GM21717 (cell line): Measurements from ENCODE around the gene RGL1.

Experiments used
- ATAC-seq: cut with Tn5 transposase; IDR thresholded peaks from one replicate; pipeline ENCODE4 v1.9.1; 2021; ENCODE audit warnings: mild to moderate bottlenecking, moderate library complexity; ENCODE audit not compliant: unreplicated experiment

RGL1 gene

GRCh38 chr1:183945428-183946319 lies 140.8 kb downstream of the RGL1 start:
- ATAC-seq, result no peak

GRCh38 chr1:183946320-183946613 lies 141.3 kb downstream of the RGL1 start:
- ATAC-seq, result no peak

- no peak for ATAC-seq
Measured at GRCh38 chr1:183947988-183948387, 143.1 kb downstream of the RGL1 start.

GRCh38 chr1:183952101-183952500 lies 147.2 kb downstream of the RGL1 start:
- ATAC-seq, result no peak

GRCh38 chr1:183953031-183953430 lies 148.1 kb downstream of the RGL1 start:
- no peak for ATAC-seq

GRCh38 chr1:183954496-183954895 lies 149.6 kb downstream of the RGL1 start:
- ATAC-seq, result no peak

GRCh38 chr1:183956559-183957188 lies 151.8 kb downstream of the RGL1 start:
- peak; percentile 100 for ATAC-seq

GRCh38 chr1:183957216-183957830 lies 152.4 kb downstream of the RGL1 start:
- ATAC-seq, result no peak

GRCh38 chr1:183958958-183959357 lies 154.0 kb downstream of the RGL1 start:
- no peak for ATAC-seq

GRCh38 chr1:183961132-183961531 lies 156.2 kb downstream of the RGL1 start:
- no peak for ATAC-seq

GRCh38 chr1:183962903-183963302 lies 158.0 kb downstream of the RGL1 start:
- ATAC-seq, result no peak

GRCh38 chr1:183965726-183966125 lies 160.8 kb downstream of the RGL1 start:
- ATAC-seq, result no peak

GRCh38 chr1:183966487-183966886 lies 161.6 kb downstream of the RGL1 start:
- ATAC-seq, result no peak

GRCh38 chr1:183967914-183968313 lies 163.0 kb downstream of the RGL1 start:
- ATAC-seq, result no peak

GRCh38 chr1:183968386-183968785 lies 163.5 kb downstream of the RGL1 start:
- no peak for ATAC-seq

- ATAC-seq, result no peak
Measured at GRCh38 chr1:183970516-183971300, 165.8 kb downstream of the RGL1 start.

GRCh38 chr1:183975651-183976050 lies 170.7 kb downstream of the RGL1 start:
- ATAC-seq, result no peak

GRCh38 chr1:183977717-183978116 lies 172.8 kb downstream of the RGL1 start:
- ATAC-seq, result no peak
